B cell (primary cell): Measurements from ENCODE around the gene CKAP2L. TPM values are rescaled to one million over a fixed set of nuclear protein-coding genes. Genes with fewer than 3 reads are reported as not detected.

Source experiments
- ATAC-seq: fragments of 200-7000 bp; cut with Tn5 transposase; one replicate; pipeline ENCODE4 v1.10.0; 2021; ENCODE audit warnings: low read depth, mild to moderate bottlenecking, moderate number of reproducible peaks, moderate library complexity
- CTCF ChIA-PET: fragments of 350-600 bp; sonication (Branson Sonifier 250); formaldehyde crosslinking; loops from one replicate; lab custom pipeline; 2021; ENCODE audit warnings: antibody characterized with exemption, inconsistent platforms; lab: Charles Lee
- POLR2A ChIA-PET: fragments of 350-600 bp; sonication (Branson Sonifier 250); formaldehyde crosslinking; loops from one replicate; lab custom pipeline; 2021; ENCODE audit warnings: antibody characterized with exemption; lab: Charles Lee
- DNase-seq: peaks from one replicate; pipeline ENCODE4 v3.0.0; 2013
- H2AFZ ChIP-seq: 2 replicates; pipeline ENCODE4 v1.6.1; 2012; ENCODE audit warnings: mild to moderate bottlenecking, low read depth, low read length; ENCODE audit not compliant: insufficient read depth, poor library complexity, severe bottlenecking
- H3K27ac ChIP-seq, 2 donors: 1 replicate in 1 of 2; 2 replicates in 1 of 2; pipeline ENCODE4 v1.5.1; 2012 to 2013; ENCODE audit warnings: low read length in 2 of 2, mild to moderate bottlenecking in 2 of 2, moderate library complexity in 1 of 2
- H3K27me3 ChIP-seq, 4 experiments: fragments of 200-600 bp in 1 of 4; sonication (generic) in 1 of 4; replicated peaks in 1 of 4; 1 replicate in 2 of 4; 2 replicates in 2 of 4; pipeline versions ENCODE4 v1.6.1 to v1.7.0; 2013 to 2016; ENCODE audit warnings: low read length in 3 of 4, mild to moderate bottlenecking in 2 of 4, mixed read lengths in 1 of 4, moderate library complexity in 1 of 4; ENCODE audit not compliant: insufficient read depth in 4 of 4, control insufficient read depth in 3 of 4; ENCODE audit errors: control extremely low read depth in 1 of 4
- H3K36me3 ChIP-seq, 2 experiments: replicated peaks in 1 of 2; 1 replicate in 1 of 2; 2 replicates in 1 of 2; pipeline versions ENCODE4 v1.6.1 to v1.7.1; 2013; ENCODE audit warnings: low read length in 1 of 2; ENCODE audit not compliant: insufficient read depth in 2 of 2, control insufficient read depth in 1 of 2; ENCODE audit errors: control extremely low read depth in 1 of 2, extremely low read depth in 1 of 2
- H3K4me1 ChIP-seq, 2 donors: fragments of 200-600 bp in 1 of 2; sonication (generic) in 1 of 2; 1 replicate in 1 of 2; 2 replicates in 1 of 2; pipeline versions ENCODE4 v1.5.1 to v1.6.1; 2013 to 2017; ENCODE audit warnings: low read length in 2 of 2; ENCODE audit not compliant: control insufficient read depth in 2 of 2, insufficient read depth in 2 of 2
- H3K4me2 ChIP-seq: replicated peaks from 2 replicates; pipeline ENCODE3; 2012; ENCODE audit warnings: mild to moderate bottlenecking, low read depth, low read length; ENCODE audit not compliant: poor library complexity, severe bottlenecking
- H3K4me3 ChIP-seq, 5 experiments: fragments of 200-600 bp in 1 of 5; sonication (generic) in 1 of 5; 1 replicate in 3 of 5; 2 replicates in 2 of 5; pipeline versions ENCODE4 v1.5.1 to v1.7.0; 2011 to 2016; ENCODE audit warnings: low read length in 4 of 5, mild to moderate bottlenecking in 4 of 5, low read depth in 2 of 5, control low read depth in 1 of 5, moderate library complexity in 1 of 5; ENCODE audit not compliant: insufficient read depth in 1 of 5; ENCODE audit errors: control extremely low read depth in 1 of 5, extremely low read depth in 1 of 5
- H3K79me2 ChIP-seq: fragments of 200-600 bp; sonication (generic); one replicate; pipeline ENCODE4 v1.6.0; 2016; ENCODE audit warnings: low read length; ENCODE audit not compliant: control insufficient read depth, insufficient read depth
- H3K9ac ChIP-seq: fragments of 200-600 bp; sonication (generic); 2 replicates; pipeline ENCODE4 v1.6.1; 2017; ENCODE audit warnings: mild to moderate bottlenecking, low read length, moderate library complexity
- H3K9me3 ChIP-seq, 3 donors: one replicate each; pipeline versions ENCODE4 v1.6.1 to v1.7.1; 2013; ENCODE audit warnings: low read length in 2 of 3; ENCODE audit not compliant: control insufficient read depth in 2 of 3, insufficient read depth in 1 of 3; ENCODE audit errors: control extremely low read depth in 1 of 3
- H4K20me1 ChIP-seq: 2 replicates; pipeline ENCODE4 v1.6.0; 2012; ENCODE audit warnings: mild to moderate bottlenecking, low read length; ENCODE audit not compliant: insufficient read depth, control insufficient read depth, poor library complexity, severe bottlenecking
- H3K27ac Mint-ChIP-seq: one replicate; pipeline ENCODE4 v1.8.0; 2021; ENCODE audit warnings: mixed read lengths
- H3K27me3 Mint-ChIP-seq: one replicate; pipeline ENCODE4 v1.8.0; 2021; ENCODE audit warnings: mixed read lengths
- H3K4me1 Mint-ChIP-seq: one replicate; pipeline ENCODE4 v1.8.0; 2021; ENCODE audit warnings: mixed read lengths
- H3K4me3 Mint-ChIP-seq: one replicate; pipeline ENCODE4 v1.8.0; 2021; ENCODE audit warnings: mixed read lengths
- H3K9me3 Mint-ChIP-seq: one replicate; pipeline ENCODE4 v1.8.0; 2022; ENCODE audit warnings: mixed read lengths; ENCODE audit not compliant: insufficient read depth
- CTCF ChIP-seq: fragments of 200-600 bp; IDR thresholded peaks from one replicate; pipeline ENCODE4 v1.8.0; 2022; ENCODE audit warnings: antibody characterized with exemption, mild to moderate bottlenecking
- EZH2 ChIP-seq: IDR thresholded peaks from 2 replicates; pipeline ENCODE4 v1.6.1; 2012; ENCODE audit warnings: borderline replicate concordance, low read depth, mild to moderate bottlenecking, moderate library complexity, low read length; ENCODE audit not compliant: insufficient read depth, poor library complexity, severe bottlenecking
- WGBS: methylation state at CpG from one replicate; pipeline ENCODE4 v1.1.5; 2013; ENCODE audit warnings: missing lambda C conversion rate; ENCODE audit not compliant: insufficient coverage; 5-methylcytosine and 5-hydroxymethylcytosine counted together
- intact Hi-C: fragments of 100-400 bp; cut with micrococcal nuclease; formaldehyde crosslinking; loops from one replicate; pipeline ENCODE4 v1.10.0; 2022
- polyA plus RNA-seq: library from polyadenylated mRNA; depleted of rRNA; stranded (reverse); fragments of >200 nt; gene quantifications from 2 replicates; pipeline ENCODE4 v1.2.3, GENCODE V29; 2012
- total RNA-seq, 2 donors: library from RNA; stranded (reverse); fragments of 120-200 nt in 1 of 2; gene quantifications; 1 replicate in 1 of 2; 2 replicates in 1 of 2; pipeline versions ENCODE4 v1.2.3 to v1.2.4, GENCODE V29; 2013 to 2022

The CKAP2L gene
- total and polyA plus RNA-seq, 2 donors (not counting 1 experiment from before 2014, with no cell fraction given): 0.01 to 0.25 TPM

GRCh38 chr2:112813280-112813966 lies 49.0 kb upstream of the CKAP2L start:
- no peaks in the 10 kb centered on the region for H4K20me1 ChIP-seq
- no peaks in the 10 kb centered on the region for H3K27me3 Mint-ChIP-seq
- no peak overlapping the region for H2AFZ ChIP-seq
- H3K4me3 ChIP-seq: no peak overlapping the region
- POLR2A ChIA-PET: no interaction called here
- H3K9me3 ChIP-seq: peaks cover 0 to 4% (median 0%) of the 10 kb centered on the region in 3 donors
- H3K4me3 Mint-ChIP-seq: no peak overlapping the region
- no peak overlapping the region for H3K27ac ChIP-seq
- ATAC-seq (no peak), DNase-seq (no peak)
- peaks cover 11 to 14% of the 10 kb centered on the region in 2 donors for H3K4me1 ChIP-seq
- H3K36me3 ChIP-seq: no peaks in the 10 kb centered on the region
- no peak overlapping the region for H3K27ac Mint-ChIP-seq
- CTCF ChIA-PET: no interaction called here
- no peak overlapping the region for H3K4me2 ChIP-seq
- intact Hi-C loops: no loop called here
- no peak overlapping the region for H3K9ac ChIP-seq
- H3K27me3 ChIP-seq: no peaks in the 10 kb centered on the region
- H3K9me3 Mint-ChIP-seq: peaks cover 2% of the 10 kb centered on the region
- TF ChIP-seq CTCF (no peak), EZH2 (no peak)
- 98% methylated on average over 5 of the region's 10 CpGs for WGBS
- H3K4me1 Mint-ChIP-seq: peaks cover 17% of the 10 kb centered on the region
- no peaks in the 10 kb centered on the region for H3K79me2 ChIP-seq
